Muscle layer of colon (tissue), 2 donors: Measurements from ENCODE around the gene GPR152.

Source experiments
- H3K27ac ChIP-seq: one replicate; pipeline ENCODE4 v1.7.0; 2013; ENCODE audit warnings: low read depth, mild to moderate bottlenecking, low read length, moderate library complexity
- H3K27me3 ChIP-seq, 2 donors: one replicate each; pipeline ENCODE4 v1.7.0; 2013; ENCODE audit warnings: low read length in 2 of 2, mild to moderate bottlenecking in 2 of 2; ENCODE audit not compliant: insufficient read depth in 2 of 2, control insufficient read depth in 1 of 2
- H3K36me3 ChIP-seq: one replicate; pipeline ENCODE4 v1.7.0; 2013; ENCODE audit warnings: mild to moderate bottlenecking, low read length; ENCODE audit not compliant: insufficient read depth
- H3K4me1 ChIP-seq: one replicate; pipeline ENCODE4 v1.7.0; 2013; ENCODE audit warnings: mild to moderate bottlenecking, low read length; ENCODE audit not compliant: insufficient read depth
- H3K4me3 ChIP-seq, 2 donors: one replicate each; pipeline ENCODE4 v1.7.0; 2013; ENCODE audit warnings: low read length in 2 of 2, low read depth in 1 of 2, mild to moderate bottlenecking in 1 of 2, moderate library complexity in 1 of 2
- H3K9ac ChIP-seq: one replicate; pipeline ENCODE4 v1.7.0; 2013; ENCODE audit warnings: low read length
- H3K9me3 ChIP-seq: one replicate; pipeline ENCODE4 v1.7.0; 2013; ENCODE audit warnings: mild to moderate bottlenecking, low read length
- donor health status: abdominal sarcoma.
- donor health status: Adenocarcinoma of cecum.

The GPR152 gene

GRCh38 chr11:67415501-67416304, 36.8 kb downstream of the GPR152 start, which contains the start of gene CARNS1:
Gene CARNS1 (plus strand): TSS chr11:67415678. CDS start chr11:67416200, 522 bp downstream.
- Histone ChIP-seq H3K4me1 (peaks cover 13% of the 10 kb centered on the region), H3K9me3 (no peaks in the 10 kb centered on the region), H3K36me3 (no peaks in the 10 kb centered on the region), H3K9ac (no peak within 1 kb of the TSS), H3K27ac (no peak within 1 kb of the TSS), H3K27me3 (peaks cover 11 to 38% of the 10 kb centered on the region in 2 donors), H3K4me3 (no peak within 1 kb of the TSS)

- Histone ChIP-seq H3K27ac (no peak overlapping the region), H3K4me3 (no peak overlapping the region), H3K4me1 (peaks cover 5% of the 10 kb centered on the region), H3K9ac (no peak overlapping the region), H3K27me3 (peaks cover 21 to 61% of the 10 kb centered on the region in 2 donors), H3K36me3 (no peaks in the 10 kb centered on the region), H3K9me3 (no peaks in the 10 kb centered on the region)
Measured at GRCh38 chr11:67413266-67413849, 39.2 kb downstream of the GPR152 start.

- H3K4me1 ChIP-seq: peaks cover 5% of the 10 kb centered on the region
- H3K9me3 ChIP-seq: no peaks in the 10 kb centered on the region
- no peak overlapping the region for H3K4me3 ChIP-seq
- H3K27me3 ChIP-seq: peaks cover 21 to 65% of the 10 kb centered on the region in 2 donors
- H3K36me3 ChIP-seq: no peaks in the 10 kb centered on the region
- no peak overlapping the region for H3K27ac ChIP-seq
- no peak overlapping the region for H3K9ac ChIP-seq
Measured at GRCh38 chr11:67412495-67413179, 39.9 kb downstream of the GPR152 start.

GRCh38 chr11:67411785-67412152, 40.8 kb downstream of the GPR152 start:
- H3K27me3 ChIP-seq: peaks cover 21 to 71% of the 10 kb centered on the region in 2 donors
- H3K9me3 ChIP-seq: no peaks in the 10 kb centered on the region
- no peak overlapping the region for H3K9ac ChIP-seq
- no peaks in the 10 kb centered on the region for H3K36me3 ChIP-seq
- H3K4me3 ChIP-seq: no peak overlapping the region
- H3K27ac ChIP-seq: no peak overlapping the region
- peaks cover 5% of the 10 kb centered on the region for H3K4me1 ChIP-seq

- no peaks in the 10 kb centered on the region for H3K9me3 ChIP-seq
- H3K27me3 ChIP-seq: peaks cover 21 to 77% of the 10 kb centered on the region in 2 donors
- no peaks in the 10 kb centered on the region for H3K4me1 ChIP-seq
- H3K9ac ChIP-seq: no peak overlapping the region
- H3K4me3 ChIP-seq: no peak overlapping the region
- H3K36me3 ChIP-seq: no peaks in the 10 kb centered on the region
- no peak overlapping the region for H3K27ac ChIP-seq
Measured at GRCh38 chr11:67410984-67411784, 41.3 kb downstream of the GPR152 start.

GRCh38 chr11:67410369-67410831, 42.1 kb downstream of the GPR152 start:
- H3K27ac ChIP-seq: no peak overlapping the region
- no peak overlapping the region for H3K4me3 ChIP-seq
- H3K4me1 ChIP-seq: no peaks in the 10 kb centered on the region
- no peaks in the 10 kb centered on the region for H3K9me3 ChIP-seq
- H3K27me3 ChIP-seq: peaks cover 21 to 85% of the 10 kb centered on the region in 2 donors
- H3K36me3 ChIP-seq: no peaks in the 10 kb centered on the region
- H3K9ac ChIP-seq: no peak overlapping the region

- H3K4me1 ChIP-seq: no peaks in the 10 kb centered on the region
- no peaks in the 10 kb centered on the region for H3K9me3 ChIP-seq
- H3K36me3 ChIP-seq: no peaks in the 10 kb centered on the region
- no peak overlapping the region for H3K4me3 ChIP-seq
- H3K27me3 ChIP-seq: peaks cover 17 to 86% of the 10 kb centered on the region in 2 donors
- H3K27ac ChIP-seq: no peak overlapping the region
- H3K9ac ChIP-seq: no peak overlapping the region
Measured at GRCh38 chr11:67409781-67410368, 42.7 kb downstream of the GPR152 start.

GRCh38 chr11:67409261-67409666, 43.3 kb downstream of the GPR152 start:
- Histone ChIP-seq H3K4me1 (no peaks in the 10 kb centered on the region), H3K36me3 (no peaks in the 10 kb centered on the region), H3K4me3 (no peak overlapping the region), H3K27ac (no peak overlapping the region), H3K9ac (no peak overlapping the region), H3K27me3 (peaks cover 16 to 89% of the 10 kb centered on the region in 2 donors), H3K9me3 (no peaks in the 10 kb centered on the region)

- Histone ChIP-seq H3K4me3 (no peak overlapping the region), H3K36me3 (no peaks in the 10 kb centered on the region), H3K9me3 (no peaks in the 10 kb centered on the region), H3K27me3 (peaks cover 16 to 91% of the 10 kb centered on the region in 2 donors), H3K9ac (no peak overlapping the region), H3K4me1 (no peaks in the 10 kb centered on the region), H3K27ac (no peak overlapping the region)
Measured at GRCh38 chr11:67408437-67409200, 43.9 kb downstream of the GPR152 start.

- Histone ChIP-seq H3K9me3 (no peaks in the 10 kb centered on the region), H3K4me3 (no peak overlapping the region), H3K4me1 (no peaks in the 10 kb centered on the region), H3K9ac (no peak overlapping the region), H3K27ac (no peak overlapping the region), H3K36me3 (no peaks in the 10 kb centered on the region), H3K27me3 (peaks cover 16 to 82% of the 10 kb centered on the region in 2 donors)
Measured at GRCh38 chr11:67407688-67408163, 44.8 kb downstream of the GPR152 start.
